Epithelial cell of proximal tubule (primary cell): ENCODE measurements around the gene IBTK. TPM values are rescaled to one million over a fixed set of nuclear protein-coding genes. Genes with fewer than 3 reads are reported as not detected.
"Not testable (repeated sequence)": the region's sequence is repeated elsewhere in the genome, so short reads cannot be mapped to it uniquely, and the experiment has no call there.

Experiments
- DNase-seq: peaks from one replicate; pipeline ENCODE4 v3.0.0-alpha.2; 2011; ENCODE audit warnings: low read depth
- H3K4me3 ChIP-seq: 2 replicates; pipeline ENCODE4 v1.5.1; 2011; ENCODE audit warnings: low read depth, mild to moderate bottlenecking, low read length
- total RNA-seq: library from RNA; depleted of rRNA; stranded (reverse); fragments of >200 nt; gene quantifications from 2 replicates; pipeline ENCODE4 v1.2.3, GENCODE V29; 2015
- TF ChIP-seq, protein P1 (sequence below): conservative IDR thresholded peaks from 2 replicates; pipeline ENCODE4 v1.5.1; 2012; ENCODE audit warnings: low read depth, mild to moderate bottlenecking, low read length

The IBTK gene
- total RNA-seq, 1 donor from 2014 or later: 28.4 TPM

DNA sequence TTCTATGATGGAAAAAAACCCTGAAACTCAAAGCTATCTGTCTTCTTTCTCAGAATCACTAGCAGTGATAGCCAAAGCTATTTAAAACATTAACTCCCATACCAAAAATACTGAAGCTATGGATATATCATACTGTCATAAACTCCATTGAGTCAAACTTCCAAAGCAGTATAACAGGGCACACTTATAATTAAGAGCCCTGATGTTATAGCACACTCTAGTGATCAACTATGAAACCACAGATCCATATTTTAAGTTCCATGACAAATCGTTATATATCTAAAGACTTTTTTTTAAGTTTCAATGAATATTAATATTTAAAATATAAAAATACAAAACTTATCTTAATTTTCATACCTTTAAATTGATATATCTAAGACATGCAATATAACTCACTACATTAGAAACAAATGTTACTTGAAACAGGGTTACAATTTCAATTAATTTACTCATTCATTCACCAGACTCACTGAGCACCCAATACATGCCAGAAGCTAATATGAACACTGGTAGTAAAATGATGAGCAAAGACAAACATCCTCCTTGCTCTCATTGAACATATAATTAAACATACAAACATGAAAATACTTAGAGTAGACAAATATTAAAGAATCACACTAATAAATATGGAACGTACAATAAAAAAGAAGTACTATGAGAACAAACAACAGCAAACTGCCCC is 69.3 kb downstream of the IBTK start:
- DNase-seq: no peak
- H3K4me3 ChIP-seq: no peak overlapping the region
- TF ChIP-seq, protein P1, sequence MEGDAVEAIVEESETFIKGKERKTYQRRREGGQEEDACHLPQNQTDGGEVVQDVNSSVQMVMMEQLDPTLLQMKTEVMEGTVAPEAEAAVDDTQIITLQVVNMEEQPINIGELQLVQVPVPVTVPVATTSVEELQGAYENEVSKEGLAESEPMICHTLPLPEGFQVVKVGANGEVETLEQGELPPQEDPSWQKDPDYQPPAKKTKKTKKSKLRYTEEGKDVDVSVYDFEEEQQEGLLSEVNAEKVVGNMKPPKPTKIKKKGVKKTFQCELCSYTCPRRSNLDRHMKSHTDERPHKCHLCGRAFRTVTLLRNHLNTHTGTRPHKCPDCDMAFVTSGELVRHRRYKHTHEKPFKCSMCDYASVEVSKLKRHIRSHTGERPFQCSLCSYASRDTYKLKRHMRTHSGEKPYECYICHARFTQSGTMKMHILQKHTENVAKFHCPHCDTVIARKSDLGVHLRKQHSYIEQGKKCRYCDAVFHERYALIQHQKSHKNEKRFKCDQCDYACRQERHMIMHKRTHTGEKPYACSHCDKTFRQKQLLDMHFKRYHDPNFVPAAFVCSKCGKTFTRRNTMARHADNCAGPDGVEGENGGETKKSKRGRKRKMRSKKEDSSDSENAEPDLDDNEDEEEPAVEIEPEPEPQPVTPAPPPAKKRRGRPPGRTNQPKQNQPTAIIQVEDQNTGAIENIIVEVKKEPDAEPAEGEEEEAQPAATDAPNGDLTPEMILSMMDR: peak; percentile 39

DNA sequence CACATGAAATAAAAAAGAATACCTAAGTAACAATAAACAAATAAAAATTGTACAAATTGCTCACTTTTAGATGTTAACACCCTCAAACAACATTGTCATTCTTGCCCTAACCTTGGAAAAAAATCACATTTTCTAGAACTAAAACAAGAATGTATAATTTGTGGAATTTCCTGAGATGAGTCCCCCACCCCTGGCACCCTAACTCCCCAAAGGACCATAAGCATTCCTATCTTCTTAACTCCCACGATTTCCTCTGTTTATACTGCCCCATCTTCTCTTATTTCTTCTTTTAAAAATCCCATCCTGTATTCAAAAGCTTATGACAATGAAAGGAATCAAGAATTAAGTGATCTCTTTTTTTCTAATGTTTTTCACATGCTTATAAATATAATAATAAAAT is 70.9 kb downstream of the IBTK start:
- H3K4me3 ChIP-seq: no peak overlapping the region
- DNase-seq: no peak
- TF ChIP-seq, protein P1: no peak

GRCh38 chr6:82172594-82172993 is 75.0 kb downstream of the IBTK start:
- TF ChIP-seq, protein P1: no peak
- H3K4me3 ChIP-seq: no peak overlapping the region
- DNase-seq: no peak

GRCh38 chr6:82169138-82169876 is 78.2 kb downstream of the IBTK start:
- TF ChIP-seq, protein P1: no peak
- DNase-seq: no peak

GRCh38 chr6:82166493-82166892 is 81.1 kb downstream of the IBTK start:
- no peak for DNase-seq
- H3K4me3 ChIP-seq: no peak overlapping the region
- TF ChIP-seq, protein P1: no peak

More at GRCh38 chr6:82169138-82169876, 78.2 kb downstream of the IBTK start:
- H3K4me3 ChIP-seq: no peak overlapping the region

GRCh38 chr6:82160255-82160990 is 87.1 kb downstream of the IBTK start:
- no peak overlapping the region for H3K4me3 ChIP-seq
- TF ChIP-seq, protein P1: no peak
- DNase-seq: no peak

- not testable (repeated sequence) for DNase-seq, H3K4me3 ChIP-seq
Observed at GRCh38 chr6:82152786-82153185, 94.8 kb downstream of the IBTK start.

GRCh38 chr6:82151147-82151546 is 96.4 kb downstream of the IBTK start:
- H3K4me3 ChIP-seq, DNase-seq: not testable (repeated sequence)
